Measurements from ENCODE around the gene NAGK.

NAGK gene

GRCh38 chr2:71120195-71120594 lies 51.7 kb downstream of the NAGK start:
- H3K27me3 ChIP-seq (ENCODE audit: control insufficient read depth, insufficient read depth, low read length), result no peaks in the 10 kb centered on the region
- H3K9me3 ChIP-seq (ENCODE audit: control insufficient read depth, insufficient read depth, low read length), result no peaks in the 10 kb centered on the region
- H3K9ac ChIP-seq (ENCODE audit: low read depth, low read length), result no peak overlapping the region
- H3K4me3 ChIP-seq (ENCODE audit: low read depth, low read length), result no peak overlapping the region
- no peaks in the 10 kb centered on the region for H3K4me1 ChIP-seq (ENCODE audit: control insufficient read depth, insufficient read depth, low read length)
- peaks cover 48% of the 10 kb centered on the region for H3K36me3 ChIP-seq (ENCODE audit: control insufficient read depth, insufficient read depth, low read length)
- H3K27ac ChIP-seq (ENCODE audit: low read depth, low read length), result no peak overlapping the region

- Histone ChIP-seq H3K4me3 (ENCODE audit: low read depth, low read length) (no peak overlapping the region), H3K4me1 (ENCODE audit: control insufficient read depth, insufficient read depth, low read length) (no peaks in the 10 kb centered on the region), H3K9ac (ENCODE audit: low read depth, low read length) (no peak overlapping the region), H3K36me3 (ENCODE audit: control insufficient read depth, insufficient read depth, low read length) (peaks cover 46% of the 10 kb centered on the region), H3K27ac (ENCODE audit: low read depth, low read length) (no peak overlapping the region), H3K27me3 (ENCODE audit: control insufficient read depth, insufficient read depth, low read length) (no peaks in the 10 kb centered on the region), H3K9me3 (ENCODE audit: control insufficient read depth, insufficient read depth, low read length) (no peaks in the 10 kb centered on the region)
These were observed 53.0 kb downstream of the NAGK start for GRCh38 chr2:71121479-71121878.

GRCh38 chr2:71122387-71123298 lies 54.2 kb downstream of the NAGK start:
- H3K9ac ChIP-seq (ENCODE audit: low read depth, low read length), result no peak overlapping the region
- H3K4me1 ChIP-seq (ENCODE audit: control insufficient read depth, insufficient read depth, low read length), result no peaks in the 10 kb centered on the region
- H3K36me3 ChIP-seq (ENCODE audit: control insufficient read depth, insufficient read depth, low read length), result peaks cover 39% of the 10 kb centered on the region
- H3K4me3 ChIP-seq (ENCODE audit: low read depth, low read length), result no peak overlapping the region
- H3K27ac ChIP-seq (ENCODE audit: low read depth, low read length), result no peak overlapping the region
- no peaks in the 10 kb centered on the region for H3K9me3 ChIP-seq (ENCODE audit: control insufficient read depth, insufficient read depth, low read length)
- no peaks in the 10 kb centered on the region for H3K27me3 ChIP-seq (ENCODE audit: control insufficient read depth, insufficient read depth, low read length)

- no peaks in the 10 kb centered on the region for H3K9me3 ChIP-seq (ENCODE audit: control insufficient read depth, insufficient read depth, low read length)
- H3K27ac ChIP-seq (ENCODE audit: low read depth, low read length), result no peak overlapping the region
- H3K36me3 ChIP-seq (ENCODE audit: control insufficient read depth, insufficient read depth, low read length), result peaks cover 28% of the 10 kb centered on the region
- H3K27me3 ChIP-seq (ENCODE audit: control insufficient read depth, insufficient read depth, low read length), result no peaks in the 10 kb centered on the region
- no peak overlapping the region for H3K4me3 ChIP-seq (ENCODE audit: low read depth, low read length)
- H3K4me1 ChIP-seq (ENCODE audit: control insufficient read depth, insufficient read depth, low read length), result peaks cover 2% of the 10 kb centered on the region; the same call in 1 of the 2 replicates
- no peak overlapping the region for H3K9ac ChIP-seq (ENCODE audit: low read depth, low read length)
These were observed 57.3 kb downstream of the NAGK start for GRCh38 chr2:71125506-71126294.

- peaks cover 2% of the 10 kb centered on the region; the same call in 1 of the 2 replicates for H3K4me1 ChIP-seq (ENCODE audit: control insufficient read depth, insufficient read depth, low read length)
- H3K4me3 ChIP-seq (ENCODE audit: low read depth, low read length), result no peak overlapping the region
- peaks cover 23% of the 10 kb centered on the region for H3K36me3 ChIP-seq (ENCODE audit: control insufficient read depth, insufficient read depth, low read length)
- H3K9me3 ChIP-seq (ENCODE audit: control insufficient read depth, insufficient read depth, low read length), result no peaks in the 10 kb centered on the region
- H3K27me3 ChIP-seq (ENCODE audit: control insufficient read depth, insufficient read depth, low read length), result no peaks in the 10 kb centered on the region
- H3K9ac ChIP-seq (ENCODE audit: low read depth, low read length), result no peak overlapping the region
- H3K27ac ChIP-seq (ENCODE audit: low read depth, low read length), result no peak overlapping the region
These were observed 58.5 kb downstream of the NAGK start for GRCh38 chr2:71126957-71127356.
